GM13977 (cell line): Measurements from ENCODE around the gene SYNPO2.

ENCODE experiments used
- DNase-seq: peaks from one replicate; pipeline ENCODE4 v3.0.0; 2012; ENCODE audit warnings: low spot score
- CTCF ChIP-seq: IDR thresholded peaks from 2 replicates; pipeline ENCODE4 v1.5.1; 2012; ENCODE audit warnings: mild to moderate bottlenecking, control low read depth; ENCODE audit not compliant: insufficient read depth; ENCODE audit errors: extremely low read depth, missing control alignments
- in situ Hi-C: fragments of 300-500 bp; cut with MboI; formaldehyde crosslinking; loops from one replicate; pipeline ENCODE4 v1.12.0; 2022; ENCODE audit warnings: low sequenced_read_pairs, low pct_unique_long_range_greater_than_20kb, mixed read lengths, inconsistent platforms; ENCODE audit not compliant: unreplicated experiment

Gene SYNPO2

GRCh38 chr4:119103263-119103662, 214.6 kb downstream of the SYNPO2 start:
- DNase-seq = no peak
- in situ Hi-C loops = no loop called here

GRCh38 chr4:119104644-119105273, 216.1 kb downstream of the SYNPO2 start:
- in situ Hi-C loops = no loop called here
- TF ChIP-seq CTCF = no peak
- DNase-seq = no peak

More at GRCh38 chr4:119103263-119103662, 214.6 kb downstream of the SYNPO2 start:
- no peak for TF ChIP-seq CTCF

GRCh38 chr4:119105605-119106004, 217.0 kb downstream of the SYNPO2 start:
- in situ Hi-C loops = no loop called here
- no peak for TF ChIP-seq CTCF
- no peak for DNase-seq

- TF ChIP-seq CTCF = no peak
- in situ Hi-C loops = no loop called here
- no peak for DNase-seq
Observed at GRCh38 chr4:119106036-119107000, 217.7 kb downstream of the SYNPO2 start.

GRCh38 chr4:119110121-119110520, 221.5 kb downstream of the SYNPO2 start:
- in situ Hi-C loops = no loop called here
- TF ChIP-seq CTCF = no peak
- no peak for DNase-seq
